GM20000 (cell line): ENCODE measurements around the gene FGD6.

Experiments
- DNase-seq: peaks from one replicate; pipeline ENCODE4 v3.0.0; 2012; ENCODE audit warnings: low spot score
- CTCF ChIP-seq: IDR thresholded peaks from 2 replicates; pipeline ENCODE4 v1.5.1; 2012; ENCODE audit warnings: mild to moderate bottlenecking, control low read depth; ENCODE audit errors: extremely low read depth, missing control alignments

Gene FGD6

GRCh38 chr12:95060951-95061350 is 156.3 kb downstream of the FGD6 start:
- no peak for DNase-seq
- no peak for TF ChIP-seq CTCF

- no peak for DNase-seq
- TF ChIP-seq CTCF: no peak
Measured at GRCh38 chr12:95059984-95060383, 157.3 kb downstream of the FGD6 start.

GRCh38 chr12:95057424-95057823 is 159.8 kb downstream of the FGD6 start:
- DNase-seq: no peak
- TF ChIP-seq CTCF: no peak

- no peak for TF ChIP-seq CTCF
- no peak for DNase-seq
Measured at GRCh38 chr12:95055057-95055456, 162.2 kb downstream of the FGD6 start.

- no peak for DNase-seq
- TF ChIP-seq CTCF: no peak
Measured at GRCh38 chr12:95054206-95054605, 163.1 kb downstream of the FGD6 start.

GRCh38 chr12:95051241-95051640 is 166.0 kb downstream of the FGD6 start:
- no peak for TF ChIP-seq CTCF
- DNase-seq: no peak

- TF ChIP-seq CTCF: no peak
- no peak for DNase-seq
Measured at GRCh38 chr12:95037906-95038305, 179.4 kb downstream of the FGD6 start.
